HFFc6 (cell line): ENCODE data around the gene G3BP1. TPM values are rescaled to one million over a fixed set of nuclear protein-coding genes. Genes with fewer than 3 reads are reported as not detected.

ENCODE experiments used
- DNase-seq: peaks from one replicate; pipeline ENCODE4 v3.0.0-alpha.2; 2018
- H3K27ac Mint-ChIP-seq: 2 replicates; pipeline ENCODE4 v1.8.0; 2020; ENCODE audit warnings: mild to moderate bottlenecking, mixed read lengths
- H3K27me3 Mint-ChIP-seq: 2 replicates; pipeline ENCODE4 v1.8.0; 2021; ENCODE audit warnings: mild to moderate bottlenecking, moderate library complexity, mixed read lengths; ENCODE audit not compliant: insufficient read depth
- H3K36me3 Mint-ChIP-seq: 2 replicates; pipeline ENCODE4 v1.8.0; 2021; ENCODE audit warnings: low read depth, mixed read lengths
- H3K4me1 Mint-ChIP-seq: 2 replicates; pipeline ENCODE4 v1.8.0; 2020; ENCODE audit warnings: low read depth, mixed read lengths
- H3K4me3 Mint-ChIP-seq: 2 replicates; pipeline ENCODE4 v1.8.0; 2020; ENCODE audit warnings: mild to moderate bottlenecking, moderate library complexity, mixed read lengths
- H3K9me3 Mint-ChIP-seq: 2 replicates; pipeline ENCODE4 v1.8.0; 2020; ENCODE audit warnings: mild to moderate bottlenecking, mixed read lengths
- total RNA-seq, 6 experiments: library from RNA; stranded (reverse); fragmentation: NEBNext Ultra II Directional; extraction: Animal tissue kit (Norgen Biotek cat#: 25700); gene quantifications; 2 replicates in 1 of 6; 3 replicates in 5 of 6; pipeline ENCODE4 v1.2.3, GENCODE V29; 2021
- TF ChIP-seq, protein P1 (sequence below): fragments of 200-600 bp; sonication (generic); IDR thresholded peaks from 2 replicates; pipeline ENCODE4 v1.5.0; 2021; ENCODE audit warnings: antibody characterized with exemption, mild to moderate bottlenecking

G3BP1 gene
- total RNA-seq, 6 experiments from 2014 or later = 242 to 284 (median 245) TPM

DNA sequence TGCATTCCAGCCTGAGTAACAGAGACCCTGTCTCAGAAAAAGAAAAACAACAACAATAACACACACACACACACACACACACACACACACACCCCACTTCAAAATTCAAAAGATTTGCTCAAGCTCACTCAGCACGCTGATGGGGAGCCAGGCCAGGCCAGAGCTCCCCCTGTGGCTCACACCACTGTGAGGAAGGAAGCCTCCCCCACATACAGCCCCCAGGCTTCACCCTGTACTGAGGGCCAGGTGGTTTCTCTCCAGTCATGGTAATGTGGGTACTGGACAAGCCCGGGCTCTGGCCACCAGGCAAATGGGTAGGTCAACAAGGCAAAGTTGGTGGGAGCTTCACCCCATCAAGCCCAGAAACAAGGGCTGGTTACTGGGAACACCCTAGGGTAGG is 32.4 kb upstream of the G3BP1 start:
- Mint-ChIP-seq H3K36me3 (peaks cover 13% of the 10 kb centered on the region), H3K4me3 (no peak overlapping the region; the same call in 1 of the 2 replicates), H3K27ac (peak overlapping the region; percentile 95), H3K9me3 (no peaks in the 10 kb centered on the region), H3K4me1 (peaks cover 78% of the 10 kb centered on the region), H3K27me3 (no peaks in the 10 kb centered on the region; the same call in 1 of the 2 replicates)
- TF ChIP-seq, protein P1, sequence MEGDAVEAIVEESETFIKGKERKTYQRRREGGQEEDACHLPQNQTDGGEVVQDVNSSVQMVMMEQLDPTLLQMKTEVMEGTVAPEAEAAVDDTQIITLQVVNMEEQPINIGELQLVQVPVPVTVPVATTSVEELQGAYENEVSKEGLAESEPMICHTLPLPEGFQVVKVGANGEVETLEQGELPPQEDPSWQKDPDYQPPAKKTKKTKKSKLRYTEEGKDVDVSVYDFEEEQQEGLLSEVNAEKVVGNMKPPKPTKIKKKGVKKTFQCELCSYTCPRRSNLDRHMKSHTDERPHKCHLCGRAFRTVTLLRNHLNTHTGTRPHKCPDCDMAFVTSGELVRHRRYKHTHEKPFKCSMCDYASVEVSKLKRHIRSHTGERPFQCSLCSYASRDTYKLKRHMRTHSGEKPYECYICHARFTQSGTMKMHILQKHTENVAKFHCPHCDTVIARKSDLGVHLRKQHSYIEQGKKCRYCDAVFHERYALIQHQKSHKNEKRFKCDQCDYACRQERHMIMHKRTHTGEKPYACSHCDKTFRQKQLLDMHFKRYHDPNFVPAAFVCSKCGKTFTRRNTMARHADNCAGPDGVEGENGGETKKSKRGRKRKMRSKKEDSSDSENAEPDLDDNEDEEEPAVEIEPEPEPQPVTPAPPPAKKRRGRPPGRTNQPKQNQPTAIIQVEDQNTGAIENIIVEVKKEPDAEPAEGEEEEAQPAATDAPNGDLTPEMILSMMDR = peak; percentile 17; the same call in 1 of the 2 replicates
- peak; percentile 4 for DNase-seq

DNA sequence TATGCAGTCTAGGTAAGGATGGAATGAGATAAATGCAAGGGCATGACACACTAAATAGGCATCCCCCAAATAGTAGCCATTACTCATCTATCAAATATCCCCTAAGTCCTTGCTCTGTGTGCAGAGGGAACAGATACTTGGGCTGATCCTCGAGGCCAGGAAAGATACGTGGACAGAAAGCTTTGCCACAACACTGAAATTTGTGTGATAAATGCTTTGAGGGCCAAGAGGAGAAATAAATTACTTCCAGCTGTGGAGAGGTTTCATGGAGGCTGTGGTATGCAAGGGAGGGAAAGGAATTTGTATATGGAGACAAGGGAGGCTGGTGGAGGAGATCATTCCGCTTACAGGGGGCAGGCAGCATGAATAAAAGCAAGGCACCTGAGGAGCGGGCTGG is 31.8 kb upstream of the G3BP1 start:
- Mint-ChIP-seq H3K27ac (peak overlapping the region; percentile 95), H3K36me3 (peaks cover 13% of the 10 kb centered on the region), H3K4me1 (peaks cover 84% of the 10 kb centered on the region), H3K27me3 (no peaks in the 10 kb centered on the region; the same call in 1 of the 2 replicates), H3K4me3 (peak overlapping the region; percentile 80), H3K9me3 (no peaks in the 10 kb centered on the region)
- TF ChIP-seq, protein P1 = no peak
- DNase-seq = peak; percentile 93

DNA sequence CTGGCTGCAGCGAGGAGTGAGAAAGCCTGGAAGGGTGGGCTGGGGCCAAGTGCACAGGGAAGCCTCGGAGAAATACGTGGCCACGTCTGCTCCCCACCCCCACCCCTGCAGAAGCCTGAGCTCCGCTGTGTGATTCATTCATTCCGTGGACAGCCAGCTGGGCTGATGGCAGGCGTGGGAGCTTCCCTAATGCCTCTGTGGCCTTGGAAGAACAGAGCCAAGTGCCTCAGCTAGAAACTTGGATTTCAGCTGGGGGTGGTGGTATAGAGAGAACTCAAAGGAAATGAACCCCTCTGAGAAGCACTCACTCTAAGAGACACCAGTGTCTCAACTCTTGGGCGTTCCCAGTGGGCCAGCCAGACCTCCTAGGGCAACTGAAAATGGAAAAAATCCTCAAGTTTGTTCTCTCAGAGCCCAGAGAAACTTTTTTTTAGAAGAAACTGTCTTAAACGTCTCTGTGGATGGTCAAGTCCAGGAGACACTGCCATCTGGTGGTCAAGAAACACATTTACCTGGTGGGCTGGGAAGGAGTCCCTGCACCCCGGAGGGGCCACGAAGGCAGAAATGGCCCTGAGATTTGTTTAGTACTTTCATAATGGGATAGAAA is 31.3 kb upstream of the G3BP1 start:
- Mint-ChIP-seq H3K4me3 (peak overlapping the region; percentile 80), H3K4me1 (peaks cover 89% of the 10 kb centered on the region), H3K27me3 (no peaks in the 10 kb centered on the region; the same call in 1 of the 2 replicates), H3K36me3 (peaks cover 13% of the 10 kb centered on the region), H3K9me3 (no peaks in the 10 kb centered on the region), H3K27ac (peak overlapping the region; percentile 95)
- TF ChIP-seq, protein P1 = peak; percentile 98
- DNase-seq = peak; percentile 83

DNA sequence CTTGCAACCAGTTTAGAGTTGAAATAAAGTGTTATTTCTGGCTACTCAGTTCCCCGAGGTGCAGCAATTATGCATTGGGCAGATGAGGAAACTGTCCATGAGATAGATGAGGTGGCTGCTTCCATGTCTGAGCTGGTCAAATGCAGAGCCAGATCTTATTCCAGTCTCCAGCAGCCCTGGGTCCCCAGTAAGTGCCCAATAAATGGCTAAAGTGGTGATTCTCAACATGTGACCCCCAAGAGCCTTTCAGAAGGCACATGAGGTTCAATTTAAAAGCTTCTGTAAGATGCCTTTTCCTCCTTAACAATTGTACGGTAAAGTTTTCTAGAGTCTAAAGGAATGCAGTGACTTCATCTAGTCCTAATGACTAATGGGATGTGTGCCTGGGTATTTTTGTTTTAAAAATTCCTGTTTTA is 30.8 kb upstream of the G3BP1 start:
- Mint-ChIP-seq H3K27ac (peak overlapping the region; percentile 95), H3K4me1 (peaks cover 94% of the 10 kb centered on the region), H3K4me3 (peak overlapping the region; percentile 80), H3K36me3 (peaks cover 13% of the 10 kb centered on the region), H3K27me3 (no peaks in the 10 kb centered on the region; the same call in 1 of the 2 replicates), H3K9me3 (no peaks in the 10 kb centered on the region)
- peak; percentile 78 for DNase-seq
- TF ChIP-seq, protein P1 = peak; percentile 52

DNA sequence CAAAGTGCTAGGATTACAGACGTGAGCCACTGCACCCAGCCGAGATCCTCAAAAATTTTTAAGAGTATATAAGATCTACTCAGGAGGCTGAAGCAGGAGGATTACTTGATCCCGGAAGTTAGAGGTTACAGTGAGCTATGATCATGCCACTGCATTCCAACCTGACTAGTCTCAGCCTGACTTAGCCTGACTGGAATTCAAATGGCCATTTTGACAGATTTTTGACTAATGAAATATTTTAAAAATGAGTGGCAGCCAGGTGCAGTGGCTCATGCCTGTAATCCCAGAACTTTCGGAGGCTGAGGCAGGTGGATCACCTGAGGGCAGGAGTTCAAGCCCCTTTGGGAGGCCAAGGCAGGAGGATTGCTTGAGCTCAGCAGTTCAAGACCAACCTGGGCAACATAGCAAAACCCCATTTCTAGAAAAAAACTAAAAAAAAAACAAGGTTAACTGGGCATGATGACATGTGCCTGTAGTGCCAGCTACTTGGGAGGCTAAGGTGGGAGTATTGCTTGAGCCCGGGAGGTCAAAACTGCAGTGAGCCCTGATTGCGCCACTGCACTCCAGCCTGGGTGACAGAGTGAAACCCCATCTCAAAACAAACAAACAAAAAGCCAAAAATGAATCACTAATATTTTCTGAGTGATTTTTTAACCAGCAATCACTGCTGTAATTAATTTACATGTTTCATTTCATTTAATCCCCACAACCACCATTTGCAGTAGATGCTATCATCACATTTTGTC is 29.9 kb upstream of the G3BP1 start:
- H3K4me1 Mint-ChIP-seq = peaks cover 96% of the 10 kb centered on the region
- DNase-seq = peak; percentile 77

More for the DNA sequence above, 29.9 kb upstream of the G3BP1 start:
- H3K27me3 Mint-ChIP-seq = no peaks in the 10 kb centered on the region; the same call in 1 of the 2 replicates
- peak overlapping the region; percentile 95 for H3K27ac Mint-ChIP-seq
- H3K36me3 Mint-ChIP-seq = peaks cover 13% of the 10 kb centered on the region
- TF ChIP-seq, protein P1 = no peak
- no peaks in the 10 kb centered on the region for H3K9me3 Mint-ChIP-seq
- H3K4me3 Mint-ChIP-seq = peak overlapping the region; percentile 80
